ENCODE results near the gene KRTAP17-1. TPM values are rescaled to one million over a fixed set of nuclear protein-coding genes. Genes with fewer than 3 reads are reported as not detected.

The KRTAP17-1 gene
- total and polyA plus RNA-seq, 2 of the 4 experiments (the other 2 are of a cell fraction): not detected

GRCh38 chr17:41325126-41325525, 9.6 kb upstream of the KRTAP17-1 start:
- no peak overlapping the region for H3K4me2 ChIP-seq (ENCODE audit: low read depth, low read length)
- no peak overlapping the region for H2AFZ ChIP-seq (replicated peaks; ENCODE audit: low read length, poor library complexity)
- WGBS, 2 experiments (ENCODE audit: extremely low coverage in 2 of 2, insufficient read length in 1 of 2): 70% methylated on average over 4 of the region's 10 CpGs; no CpG with 5 or more reads in 1 of the 2 experiments
- H4K5ac ChIP-seq (ENCODE audit: low read depth, low read length): no peak overlapping the region
- H3K23ac ChIP-seq (ENCODE audit: low read depth, low read length): no peak overlapping the region
- no peak overlapping the region for H2BK20ac ChIP-seq (ENCODE audit: low read depth, low read length)
- no peak overlapping the region for H3K56ac ChIP-seq (ENCODE audit: extremely low read depth, insufficient read depth, low read length)
- H2BK120ac ChIP-seq (ENCODE audit: low read depth, low read length): peak overlapping the region; percentile 11; the same call in 1 of the 2 replicates
- intact Hi-C loops (cut with micrococcal nuclease): no loop called here
- H3K18ac ChIP-seq (ENCODE audit: low read depth, low read length): no peak overlapping the region
- H3K9ac ChIP-seq (ENCODE audit: low read depth, low read length): no peak overlapping the region
- H3K36me3 ChIP-seq (ENCODE audit: control insufficient read depth, insufficient read depth, low read length): no peaks in the 10 kb centered on the region
- H2AK9ac ChIP-seq (replicated peaks; ENCODE audit: low read depth, low read length, poor library complexity): peak overlapping the region; percentile 55
- BruUV-seq (replicated peaks): no TSS peak
- peaks cover 4% of the 10 kb centered on the region; the same call in 1 of the 2 replicates for H3K9me3 ChIP-seq (ENCODE audit: control insufficient read depth, insufficient read depth, low read length)
- no peaks in the 10 kb centered on the region for H3K79me1 ChIP-seq (ENCODE audit: low read depth in 1 of 2, low read length in 2 of 2)
- peak overlapping the region; percentile 34; the same call in 1 of the 2 replicates for H4K91ac ChIP-seq (ENCODE audit: insufficient read depth, low read depth, low read length)
- POLR2A ChIA-PET (ENCODE audit: unreplicated experiment): no interaction called here
- peaks cover 3% of the 10 kb centered on the region; the same call in 1 of the 2 replicates for H3K9me1 ChIP-seq (ENCODE audit: insufficient read depth, low read length)
- no peak overlapping the region for H3K27ac ChIP-seq (ENCODE audit: insufficient read depth, low read length)
- in situ Hi-C loops (cut with MboI; ENCODE audit: low sequenced_read_pairs): no loop called here
- TF ChIP-seq MAFK (IDR thresholded peaks at IDR 0.05; ENCODE audit: low read depth, low read length) (no peak), CEBPB (IDR thresholded peaks at IDR 0.05; ENCODE audit: low read depth, low read length) (no peak), POLR2A (IDR thresholded peaks at IDR 0.05; ENCODE audit: low read depth, low read length) (no peak), FOS (IDR thresholded peaks at IDR 0.05; ENCODE audit: low read depth, low read length) (no peak), RFX5 (IDR thresholded peaks at IDR 0.05; ENCODE audit: low read depth, low read length) (no peak), BHLHE40 (IDR thresholded peaks at IDR 0.05; ENCODE audit: low read depth, low read length) (no peak), MAZ (IDR thresholded peaks at IDR 0.05; ENCODE audit: borderline replicate concordance, low read depth, low read length) (no peak), NFE2L2 (IDR thresholded peaks at IDR 0.05; ENCODE audit: low read depth, low read length) (no peak), SMC3 (IDR thresholded peaks at IDR 0.05; ENCODE audit: low read depth, low read length) (no peak)
- CTCF ChIA-PET: no interaction called here
- H3K4me3 ChIP-seq (ENCODE audit: insufficient read depth, low read depth, low read length): no peak overlapping the region
- H2AK5ac ChIP-seq (ENCODE audit: low read depth, low read length): peak overlapping the region; percentile 31
- no peak overlapping the region for H2BK5ac ChIP-seq (ENCODE audit: low read depth, low read length, poor library complexity, severe bottlenecking)
- no peak overlapping the region; the same call in 1 of the 2 replicates for H3K4ac ChIP-seq (ENCODE audit: low read depth, low read length)
- H4K8ac ChIP-seq (ENCODE audit: low read depth in 2 of 2, low read length in 2 of 2): no peak overlapping the region
- ATAC-seq (ENCODE audit: low read depth): no peak
- H3K27me3 ChIP-seq (ENCODE audit: control insufficient read depth, insufficient read depth, low read length): no peaks in the 10 kb centered on the region
- H3K14ac ChIP-seq (replicated peaks; ENCODE audit: low read depth, low read length): no peak overlapping the region
- no peak for DNase-seq
- no peaks in the 10 kb centered on the region for H4K20me1 ChIP-seq (ENCODE audit: insufficient read depth, low read length)
- dilution Hi-C loops (cut with HindIII; ENCODE audit: low sequenced_read_pairs, unreplicated experiment): no loop called here
- 0 out of 3 replicates have a peak overlapping the region, but pooled peaks have one; percentile 44 for H2BK15ac ChIP-seq (ENCODE audit: low read depth, low read length)
- H3K4me1 ChIP-seq (ENCODE audit: control insufficient read depth, insufficient read depth, low read length): peaks cover 2% of the 10 kb centered on the region
